Central memory CD8-positive, alpha-beta T cell (primary cell): ENCODE data around the gene ZFPM1.
A peak's percentile ranks its signal among the peaks of the same experiment; 100 is the strongest.

ENCODE experiments used
- ATAC-seq: fragments of 150-1000 bp; cut with Tn5 transposase; replicated peaks from 2 replicates; pipeline ENCODE4 v1.10.0; 2022; ENCODE audit warnings: mild to moderate bottlenecking, moderate FRiP score, moderate number of reproducible peaks; ENCODE audit not compliant: poor library complexity, severe bottlenecking; ENCODE audit errors: extremely low read depth
- DNase-seq, 2 donors: peaks; one replicate each; pipeline ENCODE4 v3.0.0; 2021; ENCODE audit warnings: low spot score in 2 of 2
- H3K27ac Mint-ChIP-seq: one replicate; pipeline ENCODE4 v1.8.0; 2022; ENCODE audit warnings: low read depth, mild to moderate bottlenecking, moderate library complexity, mixed read lengths
- H3K27me3 Mint-ChIP-seq: one replicate; pipeline ENCODE4 v1.8.0; 2022; ENCODE audit warnings: mixed read lengths
- H3K36me3 Mint-ChIP-seq: one replicate; pipeline ENCODE4 v1.8.0; 2022; ENCODE audit warnings: mild to moderate bottlenecking, moderate library complexity, mixed read lengths; ENCODE audit not compliant: insufficient read depth
- H3K4me1 Mint-ChIP-seq: one replicate; pipeline ENCODE4 v1.8.0; 2022; ENCODE audit warnings: mixed read lengths
- H3K4me3 Mint-ChIP-seq: one replicate; pipeline ENCODE4 v1.8.0; 2022; ENCODE audit warnings: mild to moderate bottlenecking, moderate library complexity, mixed read lengths
- H3K9me3 Mint-ChIP-seq: one replicate; pipeline ENCODE4 v1.8.0; 2022; ENCODE audit warnings: mixed read lengths

The ZFPM1 gene

DNA sequence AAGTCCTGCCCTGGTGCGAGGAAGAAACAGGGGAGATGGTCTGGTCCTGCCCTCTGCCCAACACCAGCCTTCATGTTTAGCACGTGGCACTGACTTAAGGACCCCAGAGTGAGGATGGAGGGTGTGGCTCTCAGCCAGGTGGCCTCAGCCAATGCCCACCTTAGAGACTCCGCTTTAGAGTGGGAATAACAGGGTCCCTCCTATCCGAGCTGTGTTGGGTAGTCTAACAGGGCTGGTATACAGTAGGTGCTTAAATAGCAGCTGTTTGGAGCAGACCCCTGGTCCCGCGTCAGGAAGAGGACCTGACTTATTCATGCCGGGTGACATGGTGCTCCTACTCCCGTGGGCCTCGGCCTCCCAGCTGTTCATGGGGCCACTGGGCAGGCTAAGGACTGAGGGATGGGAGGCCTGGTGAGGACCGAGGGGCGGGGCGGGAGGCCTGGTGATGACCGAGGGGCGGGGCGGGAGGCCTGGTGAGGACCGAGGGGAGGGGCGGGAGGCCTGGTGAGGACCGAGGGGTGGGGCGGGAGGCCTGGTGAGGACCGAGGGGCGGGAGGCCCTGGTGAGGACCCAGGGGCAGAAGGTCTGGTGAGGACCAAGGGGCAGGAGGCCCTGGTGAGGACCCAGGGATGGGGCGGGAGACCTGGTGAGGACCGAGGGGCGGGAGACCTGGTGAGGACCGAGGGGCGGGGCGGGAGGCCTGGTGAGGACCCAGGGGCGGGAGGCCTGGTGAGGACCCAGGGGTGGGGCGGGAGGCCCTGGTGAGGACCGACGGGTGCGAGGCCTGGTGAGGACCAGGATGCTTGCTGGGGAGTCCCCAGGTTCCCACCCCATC lies 7.6 kb downstream of the ZFPM1 start:
- Mint-ChIP-seq H3K9me3 (no peaks in the 10 kb centered on the region), H3K27me3 (no peaks in the 10 kb centered on the region), H3K27ac (peak overlapping the region; percentile 49), H3K36me3 (peaks cover 32% of the 10 kb centered on the region), H3K4me1 (peaks cover 51% of the 10 kb centered on the region), H3K4me3 (no peak overlapping the region)
- DNase-seq = no peak
- no peak for ATAC-seq

DNA sequence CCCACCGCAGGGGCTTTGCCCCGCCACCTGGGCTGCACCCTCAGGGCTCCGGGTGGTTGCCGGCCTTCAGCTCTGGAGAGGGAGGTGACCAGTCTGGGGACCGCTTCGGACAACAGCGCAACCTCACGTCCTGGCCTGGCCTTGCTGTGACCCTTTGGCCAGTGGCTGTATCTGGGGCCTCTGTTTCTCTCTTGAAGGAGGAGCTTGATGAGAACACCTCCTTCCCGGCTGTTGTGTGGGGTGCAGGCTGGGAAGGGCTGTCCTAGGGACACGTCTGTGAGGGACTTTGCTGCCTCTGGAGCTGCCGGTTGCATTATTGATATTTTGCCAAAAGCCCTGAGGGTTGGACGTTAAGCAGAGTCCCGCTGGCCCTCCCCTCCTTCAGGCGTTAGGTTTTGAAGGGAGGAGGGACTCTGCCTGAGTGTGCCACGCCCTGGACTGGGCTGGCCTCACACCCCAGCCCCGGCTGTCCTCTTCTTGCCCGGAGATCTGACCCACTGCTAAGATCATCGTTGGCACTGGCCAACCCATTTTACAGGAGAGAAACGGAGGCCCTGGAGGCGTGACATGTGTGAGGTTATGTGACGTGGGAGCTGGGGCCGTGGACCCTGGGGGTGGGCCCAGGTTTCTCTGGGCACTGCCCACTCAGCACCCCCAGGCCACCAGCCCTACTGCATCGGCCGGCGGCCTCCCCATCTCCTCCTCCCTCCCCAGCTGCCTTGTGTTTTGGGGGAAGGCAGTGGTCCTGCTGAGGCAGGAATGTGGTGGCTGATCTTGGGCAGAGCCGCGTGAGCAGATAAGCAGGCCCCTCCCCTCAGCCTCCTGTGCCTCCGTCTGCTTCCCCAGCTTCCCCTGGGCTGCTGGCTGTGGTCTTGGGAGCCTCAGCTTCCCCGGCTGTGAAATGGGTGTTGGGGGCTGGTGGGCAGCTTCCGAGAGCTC lies 8.5 kb downstream of the ZFPM1 start:
- H3K4me3 Mint-ChIP-seq = peak overlapping the region; percentile 29
- DNase-seq (no peak), ATAC-seq (no peak)
- no peaks in the 10 kb centered on the region for H3K9me3 Mint-ChIP-seq
- H3K36me3 Mint-ChIP-seq = peaks cover 32% of the 10 kb centered on the region
- no peak overlapping the region for H3K27ac Mint-ChIP-seq
- no peaks in the 10 kb centered on the region for H3K27me3 Mint-ChIP-seq
- H3K4me1 Mint-ChIP-seq = peaks cover 53% of the 10 kb centered on the region

GRCh38 chr16:88462396-88462795 lies 9.3 kb downstream of the ZFPM1 start:
- DNase-seq = no peak
- H3K4me3 Mint-ChIP-seq = peak overlapping the region; percentile 29
- H3K36me3 Mint-ChIP-seq = peaks cover 33% of the 10 kb centered on the region
- no peaks in the 10 kb centered on the region for H3K9me3 Mint-ChIP-seq
- peak overlapping the region; percentile 16 for H3K27ac Mint-ChIP-seq
- no peaks in the 10 kb centered on the region for H3K27me3 Mint-ChIP-seq
- no peak for ATAC-seq
- H3K4me1 Mint-ChIP-seq = peaks cover 55% of the 10 kb centered on the region

DNA sequence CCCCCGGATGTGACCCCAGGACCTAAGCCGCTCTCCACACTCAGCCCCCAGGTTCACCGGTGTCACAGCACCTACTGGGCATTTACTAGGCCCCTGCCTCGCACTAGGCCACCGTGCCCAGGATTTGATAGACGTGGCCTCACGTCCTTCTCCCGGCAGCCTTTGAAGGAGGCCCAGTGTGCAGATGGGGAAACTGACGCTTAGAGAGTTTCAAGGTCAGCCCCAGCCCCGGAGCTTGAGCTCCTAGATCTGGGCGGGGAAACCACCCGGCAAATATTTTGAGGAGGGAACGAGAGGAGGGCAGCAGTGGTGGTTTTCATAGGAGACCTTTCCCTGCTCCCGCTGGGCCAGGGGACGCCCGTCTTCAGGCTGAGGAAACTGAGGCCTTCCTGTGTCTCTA lies 10.3 kb downstream of the ZFPM1 start:
- no peak overlapping the region for H3K27ac Mint-ChIP-seq
- H3K36me3 Mint-ChIP-seq = peaks cover 34% of the 10 kb centered on the region
- peaks cover 50% of the 10 kb centered on the region for H3K4me1 Mint-ChIP-seq
- H3K27me3 Mint-ChIP-seq = no peaks in the 10 kb centered on the region
- DNase-seq = no peak
- no peaks in the 10 kb centered on the region for H3K9me3 Mint-ChIP-seq
- no peak for ATAC-seq
- H3K4me3 Mint-ChIP-seq = no peak overlapping the region

- peak overlapping the region; percentile 49 for H3K27ac Mint-ChIP-seq
- no peak for DNase-seq
- no peaks in the 10 kb centered on the region for H3K9me3 Mint-ChIP-seq
- ATAC-seq = no peak
- peaks cover 38% of the 10 kb centered on the region for H3K36me3 Mint-ChIP-seq
- no peaks in the 10 kb centered on the region for H3K27me3 Mint-ChIP-seq
- H3K4me3 Mint-ChIP-seq = no peak overlapping the region
- peaks cover 57% of the 10 kb centered on the region for H3K4me1 Mint-ChIP-seq
Measured at GRCh38 chr16:88464447-88465318, 11.6 kb downstream of the ZFPM1 start.

DNA sequence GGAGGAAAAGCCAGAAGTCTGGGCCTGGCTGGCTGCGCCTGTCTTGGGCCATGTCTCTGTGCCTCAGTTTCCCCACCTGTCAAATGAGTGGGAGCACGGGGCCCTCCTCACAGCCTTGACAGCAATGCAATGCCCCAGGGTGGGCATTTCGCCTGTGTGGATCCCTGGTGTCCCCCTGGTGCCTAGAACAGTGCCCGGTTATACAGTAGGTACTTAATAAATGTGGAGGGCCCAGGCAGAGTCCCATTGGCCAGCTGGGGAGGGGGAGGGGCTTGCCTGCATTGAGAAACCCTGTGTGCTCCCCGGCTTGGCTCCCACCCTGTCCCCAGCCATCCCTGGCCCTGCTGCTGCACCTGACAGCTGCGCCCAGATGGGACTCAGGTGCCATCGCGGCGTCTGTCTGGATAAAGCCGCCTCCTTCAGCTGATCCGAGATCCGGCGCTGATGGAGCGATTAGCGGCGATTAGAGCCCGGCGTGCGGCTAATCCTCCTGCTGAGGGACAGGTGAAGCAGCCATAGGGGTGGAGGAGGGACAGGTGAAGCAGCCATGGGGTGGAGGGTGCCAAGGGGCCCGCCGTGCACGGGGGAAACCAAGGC lies 12.4 kb downstream of the ZFPM1 start:
- ATAC-seq (no peak), DNase-seq (no peak)
- Mint-ChIP-seq H3K4me1 (peaks cover 56% of the 10 kb centered on the region), H3K9me3 (no peaks in the 10 kb centered on the region), H3K36me3 (peaks cover 38% of the 10 kb centered on the region), H3K27ac (peak overlapping the region; percentile 35), H3K27me3 (no peaks in the 10 kb centered on the region), H3K4me3 (no peak overlapping the region)

DNA sequence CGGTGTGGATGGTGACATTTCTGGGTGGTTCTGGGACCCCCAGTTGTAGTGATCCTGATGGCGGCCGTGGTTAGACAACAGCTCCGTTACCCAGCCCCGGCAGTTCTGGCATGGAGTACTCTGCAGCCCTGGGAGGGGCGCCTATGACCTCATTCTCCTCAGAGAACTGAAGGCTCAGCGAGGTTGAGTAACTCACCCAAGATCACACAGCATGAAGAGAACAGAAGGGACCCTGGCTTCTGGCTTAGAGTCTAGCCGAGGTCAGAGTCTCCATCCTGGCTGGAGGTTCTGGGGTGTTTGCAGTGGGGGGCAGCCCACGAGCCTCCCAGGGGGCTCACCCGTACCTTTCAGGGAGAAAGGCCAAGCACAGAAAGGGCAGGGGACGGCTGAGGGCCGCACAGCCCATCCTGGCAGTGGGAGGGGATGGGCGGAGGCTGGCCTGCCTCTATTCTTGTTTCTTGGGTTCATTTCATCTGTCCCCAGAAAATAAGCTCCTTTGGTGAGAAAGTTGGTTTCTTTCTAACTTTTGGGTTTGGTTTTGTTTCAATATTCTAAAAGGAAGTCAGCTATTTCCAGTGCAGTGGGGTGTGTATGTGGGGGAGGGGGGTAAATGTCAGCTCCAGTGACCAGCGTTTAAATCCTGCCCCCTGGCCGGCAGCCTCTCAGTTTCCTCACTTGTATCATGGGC lies 13.2 kb downstream of the ZFPM1 start:
- Mint-ChIP-seq H3K27me3 (no peaks in the 10 kb centered on the region), H3K9me3 (no peaks in the 10 kb centered on the region), H3K4me1 (peaks cover 62% of the 10 kb centered on the region), H3K4me3 (no peak overlapping the region), H3K36me3 (peaks cover 40% of the 10 kb centered on the region), H3K27ac (peak overlapping the region; percentile 35)
- DNase-seq = no peak
- no peak for ATAC-seq

- no peak overlapping the region for H3K4me3 Mint-ChIP-seq
- no peaks in the 10 kb centered on the region for H3K9me3 Mint-ChIP-seq
- H3K4me1 Mint-ChIP-seq = peaks cover 58% of the 10 kb centered on the region
- no peak for DNase-seq
- no peak for ATAC-seq
- peaks cover 38% of the 10 kb centered on the region for H3K36me3 Mint-ChIP-seq
- peak overlapping the region; percentile 35 for H3K27ac Mint-ChIP-seq
- H3K27me3 Mint-ChIP-seq = no peaks in the 10 kb centered on the region
Measured at GRCh38 chr16:88466949-88467348, 13.9 kb downstream of the ZFPM1 start.

- peak overlapping the region; percentile 50 for H3K4me3 Mint-ChIP-seq
- peaks cover 39% of the 10 kb centered on the region for H3K36me3 Mint-ChIP-seq
- peaks cover 59% of the 10 kb centered on the region for H3K4me1 Mint-ChIP-seq
- H3K27ac Mint-ChIP-seq = peak overlapping the region; percentile 35
- ATAC-seq = no peak
- no peaks in the 10 kb centered on the region for H3K9me3 Mint-ChIP-seq
- H3K27me3 Mint-ChIP-seq = no peaks in the 10 kb centered on the region
- DNase-seq = no peak
Measured at GRCh38 chr16:88467541-88467944, 14.5 kb downstream of the ZFPM1 start.

GRCh38 chr16:88468275-88469129 lies 15.4 kb downstream of the ZFPM1 start:
- H3K9me3 Mint-ChIP-seq = no peaks in the 10 kb centered on the region
- no peak overlapping the region for H3K27ac Mint-ChIP-seq
- peaks cover 58% of the 10 kb centered on the region for H3K4me1 Mint-ChIP-seq
- DNase-seq (no peak), ATAC-seq (no peak)
- peaks cover 41% of the 10 kb centered on the region for H3K36me3 Mint-ChIP-seq
- H3K4me3 Mint-ChIP-seq = peak overlapping the region; percentile 50
- no peaks in the 10 kb centered on the region for H3K27me3 Mint-ChIP-seq
